ENCODE data around the gene KSR2.

Gene KSR2

GRCh38 chr12:117484901-117485300 lies 483.9 kb downstream of the KSR2 start:
- DNase-seq: no peak

GRCh38 chr12:117483501-117483900 lies 485.3 kb downstream of the KSR2 start:
- no peak for DNase-seq

- DNase-seq: no peak
Observed at GRCh38 chr12:117481470-117481869, 487.3 kb downstream of the KSR2 start.

GRCh38 chr12:117476341-117476740 lies 492.4 kb downstream of the KSR2 start:
- DNase-seq: no peak

GRCh38 chr12:117473856-117474255 lies 494.9 kb downstream of the KSR2 start:
- no peak for DNase-seq

- DNase-seq: no peak
Observed at GRCh38 chr12:117472983-117473382, 495.8 kb downstream of the KSR2 start.

- DNase-seq: no peak
Observed at GRCh38 chr12:117470804-117471203, 498.0 kb downstream of the KSR2 start.

GRCh38 chr12:117469883-117470483 lies 498.8 kb downstream of the KSR2 start:
- DNase-seq: no peak

- DNase-seq: peak; percentile 67
Observed at GRCh38 chr12:117468016-117468415, 500.8 kb downstream of the KSR2 start.

GRCh38 chr12:117467588-117467987 lies 501.2 kb downstream of the KSR2 start:
- no peak for DNase-seq

- DNase-seq: no peak
Observed at GRCh38 chr12:117466677-117467362, 502.0 kb downstream of the KSR2 start.

GRCh38 chr12:117461732-117462131 lies 507.1 kb downstream of the KSR2 start:
- no peak for DNase-seq

GRCh38 chr12:117459229-117459628 lies 509.6 kb downstream of the KSR2 start:
- DNase-seq: no peak

- DNase-seq: no peak
Observed at GRCh38 chr12:117457189-117457588, 511.6 kb downstream of the KSR2 start.

GRCh38 chr12:117456076-117456475 lies 512.7 kb downstream of the KSR2 start:
- DNase-seq: no peak

GRCh38 chr12:117453961-117454360 lies 514.8 kb downstream of the KSR2 start:
- no peak for DNase-seq

- no peak for DNase-seq
Observed at GRCh38 chr12:117452112-117452511, 516.7 kb downstream of the KSR2 start.

GRCh38 chr12:117450209-117450608 lies 518.6 kb downstream of the KSR2 start:
- no peak for DNase-seq

GRCh38 chr12:117447665-117448366 lies 521.0 kb downstream of the KSR2 start:
- no peak for DNase-seq

- no peak for DNase-seq
Observed at GRCh38 chr12:117444781-117445180, 524.0 kb downstream of the KSR2 start.

- no peak for DNase-seq
Observed at GRCh38 chr12:117441751-117442150, 527.0 kb downstream of the KSR2 start.

GRCh38 chr12:117440384-117440783 lies 528.4 kb downstream of the KSR2 start:
- no peak for DNase-seq

GRCh38 chr12:117439531-117440001 lies 529.2 kb downstream of the KSR2 start:
- no peak for DNase-seq

- no peak for DNase-seq
Observed at GRCh38 chr12:117438809-117439208, 530.0 kb downstream of the KSR2 start.
